Gastrocnemius medialis (tissue), 4 donors: ENCODE data around the gene SMNDC1. TPM values are rescaled to one million over a fixed set of nuclear protein-coding genes. Genes with fewer than 3 reads are reported as not detected.
"Not testable (repeated sequence)": the region's sequence is repeated elsewhere in the genome, so short reads cannot be mapped to it uniquely, and the experiment has no call there.

Experiments
- ATAC-seq, 2 donors: fragments of 150-250 bp; one replicate each; pipeline ENCODE4 v1.9.1; 2016
- DNase-seq, 2 donors: peaks; one replicate each; pipeline ENCODE4 v3.0.0-alpha.2; 2019
- H3K27ac ChIP-seq, 4 donors: fragments of 200-600 bp; sonication (generic); 1 replicate in 1 of 4; 2 replicates in 3 of 4; pipeline ENCODE4 v1.5.1; 2016 to 2018; ENCODE audit warnings: mild to moderate bottlenecking in 2 of 4, moderate library complexity in 1 of 4
- H3K27me3 ChIP-seq, 3 donors: fragments of 200-600 bp; sonication (generic) in 2 of 3; 1 replicate in 1 of 3; 2 replicates in 2 of 3; pipeline versions ENCODE4 v1.5.1 to v1.6.0; 2016 to 2019; ENCODE audit warnings: mild to moderate bottlenecking in 1 of 3, moderate library complexity in 1 of 3
- H3K36me3 ChIP-seq, 2 donors: fragments of 200-600 bp; sonication (generic) in 1 of 2; one replicate each; pipeline ENCODE4 v1.5.1; 2017 to 2018
- H3K4me1 ChIP-seq, 2 donors: fragments of 200-600 bp; sonication (generic) in 1 of 2; one replicate each; pipeline ENCODE4 v1.5.1; 2016 to 2017; ENCODE audit warnings: mild to moderate bottlenecking in 2 of 2
- H3K4me3 ChIP-seq, 4 donors: fragments of 200-600 bp; sonication (generic) in 3 of 4; 1 replicate in 1 of 4; 2 replicates in 3 of 4; pipeline ENCODE4 v1.5.1; 2016 to 2019; ENCODE audit warnings: mild to moderate bottlenecking in 2 of 4
- H3K9me3 ChIP-seq, 3 donors: fragments of 200-600 bp; sonication (generic) in 2 of 3; 1 replicate in 1 of 3; 2 replicates in 2 of 3; pipeline ENCODE4 v1.5.1; 2016 to 2019
- CTCF ChIP-seq, 5 experiments: fragments of 450-650 bp in 3 of 5; fragments of 200-600 bp in 2 of 5; sonication (generic) in 2 of 5; IDR thresholded peaks in 4 of 5; conservative IDR thresholded peaks in 1 of 5; 1 replicate in 4 of 5; 2 replicates in 1 of 5; pipeline ENCODE4 v1.5.1; 2016 to 2019; ENCODE audit warnings: antibody characterized with exemption in 5 of 5, mild to moderate bottlenecking in 3 of 5, moderate library complexity in 3 of 5
- POLR2A ChIP-seq, 2 donors: fragments of 450-650 bp; IDR thresholded peaks; one replicate each; pipeline ENCODE4 v1.6.1; 2017; ENCODE audit warnings: antibody characterized with exemption in 2 of 2, mild to moderate bottlenecking in 2 of 2, moderate library complexity in 2 of 2
- in situ Hi-C, 4 donors: fragments of 200-750 bp; cut with MboI; loops; one replicate each; pipeline versions ENCODE4 v1.15.0 to v1.8.0; 2017; ENCODE audit warnings: low sequenced_read_pairs in 4 of 4
- intact Hi-C: fragments of 100-400 bp; cut with DNase I; formaldehyde crosslinking; loops from one replicate; pipeline ENCODE4 v1.15.1; 2023; ENCODE audit warnings: low total_unique reads
- total RNA-seq, 4 donors: library from RNA; depleted of rRNA; stranded (reverse); fragments of >200 nt; gene quantifications; one replicate each; pipeline versions ENCODE4 v1.1.0 to v1.2.3, GENCODE V29; 2016

The SMNDC1 gene
- total RNA-seq, 4 donors from 2014 or later = 7.3 to 23.9 (median 10.0) TPM

GRCh38 chr10:110334061-110334656 is 29.4 kb upstream of the SMNDC1 start:
- Histone ChIP-seq H3K27me3 (no peaks in the 10 kb centered on the region), H3K4me3 (no peak overlapping the region), H3K4me1 (peaks cover 8 to 10% of the 10 kb centered on the region in 2 donors), H3K9me3 (no peaks in the 10 kb centered on the region), H3K36me3 (no peaks in the 10 kb centered on the region), H3K27ac (no peak overlapping the region)
- in situ Hi-C loops = no loop called here
- intact Hi-C loops = no loop called here
- ATAC-seq = no peak
- DNase-seq = no peak
- no peak for TF ChIP-seq POLR2A (IDR thresholded peaks at IDR 0.05)
- TF ChIP-seq CTCF (IDR thresholded peaks at IDR 0.05 in 4 of 5, conservative IDR thresholded peaks at IDR 0.05 in 1 of 5) = no peak

- H3K27ac ChIP-seq, DNase-seq, in situ Hi-C loops, H3K9me3 ChIP-seq, H3K4me1 ChIP-seq, H3K36me3 ChIP-seq, intact Hi-C loops, ATAC-seq, H3K27me3 ChIP-seq, H3K4me3 ChIP-seq: not testable (repeated sequence)
These were observed 26.6 kb upstream of the SMNDC1 start for GRCh38 chr10:110331226-110331795.

- intact Hi-C loops = no loop called here
- ATAC-seq (no peak), DNase-seq (no peak)
- Histone ChIP-seq H3K4me3 (no peak overlapping the region), H3K27ac (no peak overlapping the region), H3K36me3 (no peaks in the 10 kb centered on the region), H3K9me3 (no peaks in the 10 kb centered on the region), H3K4me1 (peaks cover 2% of the 10 kb centered on the region in 2 donors), H3K27me3 (no peaks in the 10 kb centered on the region)
- in situ Hi-C loops = no loop called here
- TF ChIP-seq CTCF (IDR thresholded peaks at IDR 0.05 in 4 of 5, conservative IDR thresholded peaks at IDR 0.05 in 1 of 5) (no peak), POLR2A (IDR thresholded peaks at IDR 0.05) (no peak)
These were observed 26.0 kb upstream of the SMNDC1 start for GRCh38 chr10:110330675-110331074.

GRCh38 chr10:110327262-110327914 is 22.7 kb upstream of the SMNDC1 start:
- in situ Hi-C loops = no loop called here
- H3K4me1 ChIP-seq = no peaks in the 10 kb centered on the region
- H3K9me3 ChIP-seq = no peaks in the 10 kb centered on the region
- intact Hi-C loops = no loop called here
- no peak overlapping the region for H3K4me3 ChIP-seq
- TF ChIP-seq POLR2A (IDR thresholded peaks at IDR 0.05) (no peak), CTCF (IDR thresholded peaks at IDR 0.05 in 4 of 5, conservative IDR thresholded peaks at IDR 0.05 in 1 of 5) (no peak)
- no peak overlapping the region for H3K27ac ChIP-seq
- ATAC-seq (no peak), DNase-seq (no peak)
- H3K36me3 ChIP-seq = no peaks in the 10 kb centered on the region
- no peaks in the 10 kb centered on the region for H3K27me3 ChIP-seq

- intact Hi-C loops (no loop called here), in situ Hi-C loops (no loop called here)
- ATAC-seq (no peak), DNase-seq (no peak)
- H3K27ac ChIP-seq = no peak overlapping the region
- no peaks in the 10 kb centered on the region for H3K9me3 ChIP-seq
- H3K36me3 ChIP-seq = no peaks in the 10 kb centered on the region
- no peak overlapping the region for H3K4me3 ChIP-seq
- no peaks in the 10 kb centered on the region for H3K27me3 ChIP-seq
- TF ChIP-seq CTCF (IDR thresholded peaks at IDR 0.05 in 4 of 5, conservative IDR thresholded peaks at IDR 0.05 in 1 of 5) = no peak
- TF ChIP-seq POLR2A (IDR thresholded peaks at IDR 0.05) = no peak
- no peaks in the 10 kb centered on the region for H3K4me1 ChIP-seq
These were observed 21.8 kb upstream of the SMNDC1 start for GRCh38 chr10:110326351-110327032.
